Trophoblast cell (in vitro differentiated cells and primary cell): ENCODE results near the gene SORCS3.

Experiments used
- DNase-seq, 2 donors: peaks; one replicate each; pipeline ENCODE4 v3.0.0-alpha.2; 2016
- H2AFZ ChIP-seq: 2 replicates; pipeline ENCODE4 v1.6.1; 2013; ENCODE audit warnings: low read length, moderate library complexity, mild to moderate bottlenecking; ENCODE audit not compliant: insufficient read depth, poor library complexity
- H2AK5ac ChIP-seq: 2 replicates; pipeline ENCODE4 v1.6.1; 2013; ENCODE audit warnings: mild to moderate bottlenecking, low read length
- H2BK120ac ChIP-seq: 2 replicates; pipeline ENCODE4 v1.6.1; 2013; ENCODE audit warnings: low read length, mild to moderate bottlenecking, moderate library complexity; ENCODE audit not compliant: insufficient read depth, poor library complexity
- H2BK12ac ChIP-seq: 2 replicates; pipeline ENCODE4 v1.6.1; 2013; ENCODE audit warnings: mild to moderate bottlenecking, low read length, moderate library complexity
- H2BK5ac ChIP-seq: 2 replicates; pipeline ENCODE4 v1.6.1; 2013; ENCODE audit warnings: low read length, low read depth, moderate library complexity, mild to moderate bottlenecking; ENCODE audit not compliant: poor library complexity
- H3K14ac ChIP-seq: 2 replicates; pipeline ENCODE4 v1.6.1; 2013; ENCODE audit warnings: mild to moderate bottlenecking, low read length
- H3K18ac ChIP-seq: 2 replicates; pipeline ENCODE4 v1.6.1; 2013; ENCODE audit warnings: mild to moderate bottlenecking, low read length
- H3K23ac ChIP-seq: 2 replicates; pipeline ENCODE4 v1.6.1; 2013; ENCODE audit warnings: low read length
- H3K27ac ChIP-seq: 2 replicates; pipeline ENCODE4 v1.5.1; 2013; ENCODE audit warnings: low read depth, mild to moderate bottlenecking, inconsistent platforms, low read length, moderate library complexity
- H3K27me3 ChIP-seq: 2 replicates; pipeline ENCODE4 v1.6.1; 2013; ENCODE audit warnings: inconsistent platforms, mild to moderate bottlenecking, low read length, moderate library complexity; ENCODE audit not compliant: insufficient read depth
- H3K36me3 ChIP-seq, 2 experiments: 1 replicate in 1 of 2; 2 replicates in 1 of 2; pipeline ENCODE4 v1.6.1; 2013; ENCODE audit warnings: low read length in 2 of 2, mild to moderate bottlenecking in 2 of 2, moderate library complexity in 1 of 2; ENCODE audit not compliant: insufficient read depth in 2 of 2, control insufficient read depth in 1 of 2
- H3K4ac ChIP-seq: 2 replicates; pipeline ENCODE4 v1.6.1; 2013; ENCODE audit warnings: low read depth, mild to moderate bottlenecking, low read length, moderate library complexity
- H3K4me1 ChIP-seq, 2 experiments: 1 replicate in 1 of 2; 2 replicates in 1 of 2; pipeline ENCODE4 v1.6.1; 2013; ENCODE audit warnings: low read length in 2 of 2, mild to moderate bottlenecking in 2 of 2, moderate library complexity in 1 of 2; ENCODE audit not compliant: insufficient read depth in 2 of 2, control insufficient read depth in 1 of 2
- H3K4me2 ChIP-seq: 2 replicates; pipeline ENCODE4 v1.6.1; 2013; ENCODE audit warnings: inconsistent platforms, mild to moderate bottlenecking, low read length, moderate library complexity
- H3K4me3 ChIP-seq: 2 replicates; pipeline ENCODE4 v1.5.1; 2013; ENCODE audit warnings: mild to moderate bottlenecking, low read depth, low read length, inconsistent platforms
- H3K79me1 ChIP-seq: one replicate; pipeline ENCODE4 v1.6.1; 2013; ENCODE audit warnings: low read length
- H3K79me2 ChIP-seq: 2 replicates; pipeline ENCODE4 v1.6.1; 2013; ENCODE audit warnings: low read length, mild to moderate bottlenecking; ENCODE audit not compliant: control insufficient read depth, insufficient read depth, poor library complexity
- H3K9ac ChIP-seq: 2 replicates; pipeline ENCODE4 v1.6.1; 2013; ENCODE audit warnings: mild to moderate bottlenecking, low read length
- H3K9me3 ChIP-seq: 2 replicates; pipeline ENCODE4 v1.6.1; 2013; ENCODE audit warnings: low read depth, mild to moderate bottlenecking, control low read depth, inconsistent platforms, low read length; ENCODE audit not compliant: insufficient read depth
- H4K12ac ChIP-seq: 2 replicates; pipeline ENCODE4 v1.6.1; 2013; ENCODE audit warnings: low read depth, mild to moderate bottlenecking, low read length, moderate library complexity
- H4K8ac ChIP-seq: 2 replicates; pipeline ENCODE4 v1.6.1; 2013; ENCODE audit warnings: low read depth, mild to moderate bottlenecking, low read length, moderate library complexity
- H4K91ac ChIP-seq: one replicate; pipeline ENCODE4 v1.6.1; 2013; ENCODE audit warnings: low read depth, mild to moderate bottlenecking, low read length, moderate library complexity
- WGBS: extraction: QIAGEN DNeasy Blood & Tissue Kit; methylation state at CpG from one replicate; pipeline ENCODE4 v1.1.7; 2013; ENCODE audit warnings: missing lambda C conversion rate; ENCODE audit not compliant: insufficient read length, insufficient coverage; ENCODE audit errors: extremely low coverage; 5-methylcytosine and 5-hydroxymethylcytosine counted together

Gene SORCS3

DNA sequence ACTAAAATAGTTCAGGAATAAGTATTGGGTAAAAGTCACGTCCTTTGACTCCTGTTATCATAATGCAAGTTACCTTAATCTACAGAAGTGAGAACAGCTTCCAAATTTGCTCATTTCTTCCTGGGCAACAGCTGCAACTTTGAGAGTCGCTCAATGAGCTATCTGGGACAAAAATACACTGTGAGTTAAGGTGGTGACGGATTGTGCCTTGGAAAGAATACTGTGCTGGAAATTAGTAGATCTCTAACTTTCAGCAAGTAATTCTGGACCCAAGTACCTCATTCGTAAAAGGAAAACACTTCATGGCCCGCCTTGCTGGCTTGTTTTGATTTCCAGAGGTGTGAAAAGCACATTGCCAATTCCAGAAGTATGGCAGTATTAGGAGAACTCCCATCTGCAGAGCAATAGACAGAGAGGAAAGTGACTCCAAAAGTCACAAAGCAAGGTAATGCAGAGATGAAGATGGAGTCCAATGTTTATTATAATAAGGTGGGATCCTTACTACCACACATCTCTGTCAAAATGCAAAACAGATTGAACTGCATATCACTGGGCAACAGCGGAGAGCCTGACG lies 626.0 kb downstream of the SORCS3 start:
- H2BK120ac ChIP-seq: no peak overlapping the region
- no peak overlapping the region for H2BK5ac ChIP-seq
- no peaks in the 10 kb centered on the region for H3K27me3 ChIP-seq
- no peaks in the 10 kb centered on the region for H3K9me3 ChIP-seq
- H2AK5ac ChIP-seq: no peak overlapping the region
- no peak overlapping the region for H3K27ac ChIP-seq
- H3K18ac ChIP-seq: no peak overlapping the region
- H4K91ac ChIP-seq: no peak overlapping the region
- H2BK12ac ChIP-seq: no peak overlapping the region
- H4K8ac ChIP-seq: no peak overlapping the region
- no peaks in the 10 kb centered on the region for H3K79me2 ChIP-seq
- H3K9ac ChIP-seq: no peak overlapping the region
- no peak overlapping the region for H2AFZ ChIP-seq
- no peak for DNase-seq
- H4K12ac ChIP-seq: no peak overlapping the region
- H3K79me1 ChIP-seq: no peaks in the 10 kb centered on the region
- no peak overlapping the region for H3K14ac ChIP-seq
- H3K4me2 ChIP-seq: no peak overlapping the region
- H3K4ac ChIP-seq: no peak overlapping the region
- H3K23ac ChIP-seq: no peak overlapping the region
- H3K4me3 ChIP-seq: no peak overlapping the region
- no CpG with 5 or more reads among the region's 7 CpGs for WGBS
- no peaks in the 10 kb centered on the region for H3K36me3 ChIP-seq
- no peaks in the 10 kb centered on the region for H3K4me1 ChIP-seq

DNA sequence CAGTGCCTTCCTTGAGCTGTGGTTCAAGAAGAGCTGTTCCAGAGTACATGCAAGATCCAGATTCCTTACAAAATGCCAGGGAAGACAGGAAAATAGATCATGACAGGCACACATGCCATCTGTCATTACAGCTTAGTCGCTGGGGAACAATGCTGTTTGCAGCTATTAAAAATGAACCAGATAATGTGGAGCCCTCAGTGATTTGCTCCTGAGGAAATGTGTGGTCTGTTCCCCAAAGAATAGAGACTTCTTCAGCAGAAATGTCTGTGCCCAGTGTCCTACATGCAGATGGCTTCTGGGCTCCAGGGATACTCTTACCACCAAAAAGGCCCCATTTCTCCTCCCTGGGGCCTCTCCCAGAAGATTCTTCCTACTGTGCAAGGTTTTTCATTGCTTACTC lies 627.9 kb downstream of the SORCS3 start:
- no peaks in the 10 kb centered on the region for H3K4me1 ChIP-seq
- H2AK5ac ChIP-seq: no peak overlapping the region

DNA sequence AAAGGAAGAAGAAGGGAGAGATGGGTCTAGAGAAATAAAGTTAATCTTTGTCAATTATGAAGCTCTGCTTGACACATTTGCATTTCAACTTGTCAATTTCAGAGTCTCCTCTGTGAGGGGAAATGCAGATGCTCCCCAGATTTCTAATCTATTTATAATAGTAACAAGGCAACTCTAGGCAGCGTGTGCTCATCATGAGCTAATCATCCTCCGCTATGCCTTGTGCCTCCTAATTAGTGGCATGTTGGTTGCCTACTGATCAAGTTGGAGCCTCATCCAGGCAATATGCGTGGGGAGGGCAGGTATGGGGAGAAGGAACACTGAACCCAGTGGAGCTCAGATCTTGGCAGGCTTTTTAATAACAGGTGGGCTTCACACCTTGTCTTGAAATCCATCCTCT lies 628.6 kb downstream of the SORCS3 start:
- no peaks in the 10 kb centered on the region for H3K79me1 ChIP-seq
- no peak overlapping the region for H3K4me2 ChIP-seq
- WGBS: no CpG with 5 or more reads among the region's 3 CpGs

More for the DNA sequence above, 627.9 kb downstream of the SORCS3 start:
- Histone ChIP-seq H4K8ac (no peak overlapping the region), H3K18ac (no peak overlapping the region), H2BK12ac (no peak overlapping the region), H3K14ac (no peak overlapping the region), H3K4ac (no peak overlapping the region), H3K9ac (no peak overlapping the region), H3K4me3 (no peak overlapping the region), H4K12ac (no peak overlapping the region), H3K79me1 (no peaks in the 10 kb centered on the region), H4K91ac (no peak overlapping the region), H2BK120ac (no peak overlapping the region), H3K27ac (no peak overlapping the region), H3K36me3 (no peaks in the 10 kb centered on the region), H2BK5ac (no peak overlapping the region), H3K9me3 (no peaks in the 10 kb centered on the region), H2AFZ (no peak overlapping the region), H3K27me3 (no peaks in the 10 kb centered on the region), H3K4me2 (no peak overlapping the region), H3K23ac (no peak overlapping the region), H3K79me2 (no peaks in the 10 kb centered on the region)
- no CpG with 5 or more reads among the region's 1 CpG for whole genome bisulfite sequencing
- DNase-seq: no peak

DNA sequence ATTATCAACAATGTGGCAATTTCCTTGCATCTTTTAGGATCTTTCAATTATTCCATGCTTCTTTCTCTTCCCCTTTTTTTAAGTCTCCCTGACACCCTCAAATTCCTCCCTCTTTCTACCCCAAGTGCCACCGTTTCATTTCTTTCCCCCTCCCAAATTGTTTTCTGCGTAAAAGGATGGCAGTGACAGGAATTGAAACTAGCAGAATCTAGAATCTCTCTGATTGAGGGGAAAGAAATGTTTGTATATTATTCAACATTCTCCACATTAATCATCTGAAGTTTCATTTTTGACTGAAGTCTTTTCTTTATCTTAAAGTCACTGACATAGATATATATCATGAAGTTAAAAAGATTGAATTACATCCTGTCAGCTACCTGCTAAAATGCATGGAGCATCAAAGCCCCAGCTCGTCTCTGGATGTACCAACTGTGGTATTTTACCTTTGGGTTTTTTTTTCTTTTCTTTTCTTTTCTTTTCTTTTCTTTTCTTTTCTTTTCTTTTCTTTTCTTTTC lies 633.5 kb downstream of the SORCS3 start:
- H3K36me3 ChIP-seq: no peaks in the 10 kb centered on the region
- no peak for DNase-seq
- H3K27ac ChIP-seq: no peak overlapping the region
- no peak overlapping the region for H2BK120ac ChIP-seq
- H4K8ac ChIP-seq: no peak overlapping the region
- H2AK5ac ChIP-seq: no peak overlapping the region
- H3K4me2 ChIP-seq: no peak overlapping the region
- H3K9me3 ChIP-seq: no peaks in the 10 kb centered on the region
- no peaks in the 10 kb centered on the region for H3K27me3 ChIP-seq
- no peaks in the 10 kb centered on the region for H3K4me1 ChIP-seq
- H3K9ac ChIP-seq: no peak overlapping the region
- no peak overlapping the region for H4K91ac ChIP-seq
- no peaks in the 10 kb centered on the region for H3K79me2 ChIP-seq
- no peak overlapping the region for H3K4me3 ChIP-seq
- no peak overlapping the region for H3K23ac ChIP-seq
- no peak overlapping the region for H2BK12ac ChIP-seq
- no peak overlapping the region for H3K14ac ChIP-seq
- H2BK5ac ChIP-seq: no peak overlapping the region
- no peak overlapping the region for H3K18ac ChIP-seq
- no CpG with 5 or more reads among the region's 3 CpGs for WGBS
- no peaks in the 10 kb centered on the region for H3K79me1 ChIP-seq
- no peak overlapping the region for H3K4ac ChIP-seq
- no peak overlapping the region for H4K12ac ChIP-seq
- no peak overlapping the region for H2AFZ ChIP-seq

More for the DNA sequence above, 628.6 kb downstream of the SORCS3 start:
- Histone ChIP-seq H2BK120ac (no peak overlapping the region), H3K14ac (no peak overlapping the region), H2AFZ (no peak overlapping the region), H2BK5ac (no peak overlapping the region), H4K91ac (no peak overlapping the region), H2AK5ac (no peak overlapping the region), H3K27ac (no peak overlapping the region), H3K9me3 (no peaks in the 10 kb centered on the region), H3K79me2 (no peaks in the 10 kb centered on the region), H4K12ac (no peak overlapping the region), H3K27me3 (no peaks in the 10 kb centered on the region), H3K18ac (no peak overlapping the region), H3K4me3 (no peak overlapping the region), H2BK12ac (no peak overlapping the region), H3K4me1 (no peaks in the 10 kb centered on the region), H3K4ac (no peak overlapping the region), H3K9ac (no peak overlapping the region), H3K23ac (no peak overlapping the region), H4K8ac (no peak overlapping the region), H3K36me3 (no peaks in the 10 kb centered on the region)
- DNase-seq: no peak
